ENCODE data around the gene CLSTN2. TPM values are rescaled to one million over a fixed set of nuclear protein-coding genes. Genes with fewer than 3 reads are reported as not detected.

The CLSTN2 gene
- total and polyA plus RNA-seq, 2 donors from 2014 or later = 2.0 to 12.0 TPM

DNA sequence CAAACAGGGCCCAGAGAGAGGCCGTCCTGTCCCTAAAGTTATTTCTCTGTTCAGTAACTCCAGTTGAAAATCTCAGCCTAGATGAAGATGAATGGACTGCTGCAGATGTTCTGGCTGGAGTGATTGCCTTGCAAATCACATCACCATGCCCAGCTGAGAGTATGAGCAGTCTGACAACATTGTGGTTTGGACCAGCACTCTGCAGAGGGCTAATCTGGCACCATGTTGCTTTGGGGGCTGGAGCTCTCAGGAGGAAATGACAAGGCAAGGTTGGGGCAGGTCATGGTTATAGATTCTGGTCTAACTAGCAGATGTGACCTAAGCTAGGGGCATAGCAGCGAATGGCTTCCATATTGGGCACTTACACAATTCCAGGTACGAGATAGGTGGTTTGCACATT is 314.2 kb downstream of the CLSTN2 start:
- no peak overlapping the region for H3K4me3 ChIP-seq (ENCODE audit: low read length in 3 of 3)
- TF ChIP-seq, protein P1, sequence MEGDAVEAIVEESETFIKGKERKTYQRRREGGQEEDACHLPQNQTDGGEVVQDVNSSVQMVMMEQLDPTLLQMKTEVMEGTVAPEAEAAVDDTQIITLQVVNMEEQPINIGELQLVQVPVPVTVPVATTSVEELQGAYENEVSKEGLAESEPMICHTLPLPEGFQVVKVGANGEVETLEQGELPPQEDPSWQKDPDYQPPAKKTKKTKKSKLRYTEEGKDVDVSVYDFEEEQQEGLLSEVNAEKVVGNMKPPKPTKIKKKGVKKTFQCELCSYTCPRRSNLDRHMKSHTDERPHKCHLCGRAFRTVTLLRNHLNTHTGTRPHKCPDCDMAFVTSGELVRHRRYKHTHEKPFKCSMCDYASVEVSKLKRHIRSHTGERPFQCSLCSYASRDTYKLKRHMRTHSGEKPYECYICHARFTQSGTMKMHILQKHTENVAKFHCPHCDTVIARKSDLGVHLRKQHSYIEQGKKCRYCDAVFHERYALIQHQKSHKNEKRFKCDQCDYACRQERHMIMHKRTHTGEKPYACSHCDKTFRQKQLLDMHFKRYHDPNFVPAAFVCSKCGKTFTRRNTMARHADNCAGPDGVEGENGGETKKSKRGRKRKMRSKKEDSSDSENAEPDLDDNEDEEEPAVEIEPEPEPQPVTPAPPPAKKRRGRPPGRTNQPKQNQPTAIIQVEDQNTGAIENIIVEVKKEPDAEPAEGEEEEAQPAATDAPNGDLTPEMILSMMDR (IDR thresholded peaks at IDR 0.05; ENCODE audit: borderline replicate concordance, extremely low read depth, insufficient read depth) = no peak
- H3K36me3 ChIP-seq (ENCODE audit: control insufficient read depth in 2 of 3, insufficient read depth in 3 of 3, low read length in 3 of 3) = no peaks in the 10 kb centered on the region
- intact Hi-C loops (cut with DNase I) = no loop called here
- no peaks in the 10 kb centered on the region for H3K4me1 ChIP-seq (ENCODE audit: control insufficient read depth in 2 of 3, insufficient read depth in 2 of 3, low read depth in 1 of 3, low read length in 3 of 3)
- no peak for FAIRE-seq
- H3K27ac ChIP-seq (ENCODE audit: low read depth in 2 of 2, low read length in 2 of 2) = no peak overlapping the region
- no peak for DNase-seq
- H3K27me3 ChIP-seq (ENCODE audit: control insufficient read depth, insufficient read depth, low read length) = no peaks in the 10 kb centered on the region
- H3K9ac ChIP-seq (ENCODE audit: low read length in 3 of 3) = no peak overlapping the region
- no peaks in the 10 kb centered on the region for H3K9me3 ChIP-seq (ENCODE audit: control insufficient read depth in 2 of 3, insufficient read depth in 1 of 3, low read length in 3 of 3)

DNA sequence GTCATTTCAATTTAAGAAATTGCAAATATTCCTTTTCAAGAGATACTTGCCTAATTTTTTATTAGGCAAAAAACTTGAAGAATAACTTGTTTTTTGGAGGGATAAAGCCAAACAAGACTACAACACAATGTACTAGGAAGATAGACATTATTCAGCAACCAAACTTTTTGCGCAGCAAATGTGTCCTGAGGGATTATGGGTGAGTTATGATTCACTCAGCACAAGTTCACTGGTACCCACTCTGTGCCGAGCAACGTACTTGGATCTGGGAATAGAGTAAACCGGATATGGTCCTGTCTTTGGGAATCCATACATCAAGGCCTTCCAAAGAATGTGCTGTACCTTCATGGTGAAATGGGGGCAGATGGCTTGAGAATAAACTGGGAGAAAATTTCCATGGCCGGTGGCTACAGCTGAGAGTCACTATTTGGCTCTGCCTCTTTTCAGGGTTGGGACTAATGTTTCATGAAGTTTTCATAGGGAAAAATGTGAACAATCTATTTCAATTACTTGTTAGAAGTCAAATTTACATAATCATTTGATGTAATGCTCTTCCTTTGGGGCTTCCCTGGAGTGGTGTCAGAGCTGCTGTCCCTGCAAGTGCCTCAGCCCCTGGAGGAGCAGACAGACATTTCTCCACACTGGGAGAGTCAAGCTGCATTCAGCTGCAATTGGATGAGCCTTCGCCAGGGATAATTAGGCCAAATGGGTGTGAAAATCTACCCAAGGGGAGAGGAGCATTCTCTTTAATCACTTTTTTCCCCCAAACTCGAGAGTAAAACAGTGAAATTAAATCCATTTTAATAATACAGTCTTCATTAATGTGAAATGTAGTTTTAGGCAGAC is 315.2 kb downstream of the CLSTN2 start:
- H3K4me3 ChIP-seq (ENCODE audit: low read length in 3 of 3) = no peak overlapping the region
- no peaks in the 10 kb centered on the region for H3K9me3 ChIP-seq (ENCODE audit: control insufficient read depth in 2 of 3, insufficient read depth in 1 of 3, low read length in 3 of 3)
- no peak for DNase-seq
- H3K27ac ChIP-seq (ENCODE audit: low read depth in 2 of 2, low read length in 2 of 2) = no peak overlapping the region
- no peaks in the 10 kb centered on the region for H3K4me1 ChIP-seq (ENCODE audit: control insufficient read depth in 2 of 3, insufficient read depth in 2 of 3, low read depth in 1 of 3, low read length in 3 of 3)
- no peak for FAIRE-seq
- no peaks in the 10 kb centered on the region for H3K27me3 ChIP-seq (ENCODE audit: control insufficient read depth, insufficient read depth, low read length)
- H3K9ac ChIP-seq (ENCODE audit: low read length in 3 of 3) = no peak overlapping the region
- intact Hi-C loops (cut with DNase I) = no loop called here
- TF ChIP-seq, protein P1 (IDR thresholded peaks at IDR 0.05; ENCODE audit: borderline replicate concordance, extremely low read depth, insufficient read depth) = no peak
- H3K36me3 ChIP-seq (ENCODE audit: control insufficient read depth in 2 of 3, insufficient read depth in 3 of 3, low read length in 3 of 3) = no peaks in the 10 kb centered on the region

DNA sequence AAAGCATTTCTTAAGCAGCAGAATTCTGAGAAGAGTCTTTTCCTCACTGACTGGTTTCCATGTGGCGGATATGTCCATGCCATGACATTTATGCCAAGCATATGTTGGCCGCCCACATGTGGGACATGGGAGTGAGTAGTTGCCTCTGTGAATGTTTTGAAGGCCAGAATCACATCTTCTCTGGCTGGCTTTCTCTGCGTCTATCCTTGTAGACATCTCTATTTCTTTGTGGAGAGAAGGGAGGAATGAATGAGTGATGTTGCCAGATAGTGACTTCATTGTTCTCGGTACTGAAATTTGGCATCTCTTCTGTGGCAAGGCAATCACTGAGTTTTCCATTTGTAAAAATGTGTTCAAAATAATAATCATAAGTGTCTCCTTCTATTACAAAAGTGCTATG is 316.0 kb downstream of the CLSTN2 start:
- H3K9me3 ChIP-seq (ENCODE audit: control insufficient read depth in 2 of 3, insufficient read depth in 1 of 3, low read length in 3 of 3) = no peaks in the 10 kb centered on the region
- no peak overlapping the region for H3K9ac ChIP-seq (ENCODE audit: low read length in 3 of 3)
- DNase-seq (no peak), FAIRE-seq (no peak)
- no peaks in the 10 kb centered on the region for H3K36me3 ChIP-seq (ENCODE audit: control insufficient read depth in 2 of 3, insufficient read depth in 3 of 3, low read length in 3 of 3)
- no peak overlapping the region for H3K4me3 ChIP-seq (ENCODE audit: low read length in 3 of 3)
- no peaks in the 10 kb centered on the region for H3K27me3 ChIP-seq (ENCODE audit: control insufficient read depth, insufficient read depth, low read length)
- H3K27ac ChIP-seq (ENCODE audit: low read depth in 2 of 2, low read length in 2 of 2) = no peak overlapping the region
- H3K4me1 ChIP-seq (ENCODE audit: control insufficient read depth in 2 of 3, insufficient read depth in 2 of 3, low read depth in 1 of 3, low read length in 3 of 3) = no peaks in the 10 kb centered on the region
- TF ChIP-seq, protein P1 (IDR thresholded peaks at IDR 0.05; ENCODE audit: borderline replicate concordance, extremely low read depth, insufficient read depth) = no peak
- intact Hi-C loops (cut with DNase I) = no loop called here

Data from kidney (tissue), 14 donors.